Panc1 (cell line): ENCODE data around the gene RORC. TPM values are rescaled to one million over a fixed set of nuclear protein-coding genes. Genes with fewer than 3 reads are reported as not detected.
"Not testable (repeated sequence)": the region's sequence is repeated elsewhere in the genome, so short reads cannot be mapped to it uniquely, and the experiment has no call there.

Experiments
- ATAC-seq: fragments of 200-7000 bp; cut with Tn5 transposase; 2 replicates; pipeline ENCODE4 v1.9.1; 2020; ENCODE audit warnings: mild to moderate bottlenecking, moderate library complexity
- BruUV-seq: library from RNA; stranded (reverse); fragments of 400-500 nt; replicated peaks from 2 replicates; lab custom pipeline; 2021; lab: Mats Ljungman, UMichigan
- CTCF ChIA-PET: fragments of 300-600 bp; sonication (Branson Sonifier 250); formaldehyde crosslinking; loops from one replicate; lab custom pipeline; 2022; ENCODE audit warnings: antibody characterized with exemption; lab: Charles Lee
- POLR2A ChIA-PET: fragments of 300-600 bp; sonication (Branson Sonifier 250); formaldehyde crosslinking; loops from one replicate; lab custom pipeline; 2022; ENCODE audit warnings: antibody characterized with exemption; lab: Charles Lee
- DNase-seq: peaks from one replicate; pipeline ENCODE4 v3.0.0-alpha.2; 2010; ENCODE audit warnings: low read depth, low spot score
- H3K27ac ChIP-seq: 2 replicates; pipeline ENCODE4 v1.5.1; 2011; ENCODE audit warnings: mild to moderate bottlenecking, low read length, inconsistent platforms
- H3K27me3 ChIP-seq: fragments of 200-500 bp; sonication (Bioruptor generic); 2 replicates; pipeline ENCODE4 v1.6.0; 2014; ENCODE audit warnings: low read length, inconsistent platforms; ENCODE audit not compliant: control insufficient read depth, insufficient read depth
- H3K36me3 ChIP-seq: fragments of 200-500 bp; sonication (Bioruptor generic); 2 replicates; pipeline ENCODE4 v1.5.1; 2014; ENCODE audit warnings: inconsistent platforms, mild to moderate bottlenecking, low read length, moderate library complexity; ENCODE audit not compliant: control insufficient read depth, insufficient read depth
- H3K4me1 ChIP-seq: 2 replicates; pipeline ENCODE4 v1.5.1; 2011; ENCODE audit warnings: inconsistent platforms, mild to moderate bottlenecking, low read length, moderate library complexity; ENCODE audit not compliant: control insufficient read depth, insufficient read depth
- H3K4me3 ChIP-seq, 2 experiments: 2 replicates each; pipeline ENCODE4 v1.5.1; 2011 to 2012; ENCODE audit warnings: low read depth in 2 of 2, low read length in 2 of 2, mild to moderate bottlenecking in 2 of 2, inconsistent platforms in 1 of 2, moderate library complexity in 1 of 2
- H3K9me3 ChIP-seq: fragments of 200-500 bp; sonication (Bioruptor generic); 2 replicates; pipeline ENCODE4 v1.5.1; 2014; ENCODE audit warnings: low read depth, mild to moderate bottlenecking, inconsistent platforms, low read length, moderate library complexity; ENCODE audit not compliant: control insufficient read depth, insufficient read depth
- POLR2AphosphoS5 ChIP-seq: IDR thresholded peaks from 2 replicates; pipeline ENCODE4 v1.6.1; 2012; ENCODE audit warnings: mild to moderate bottlenecking, low read depth, low read length, moderate library complexity
- SIN3A ChIP-seq: IDR thresholded peaks from 2 replicates; pipeline ENCODE4 v1.6.1; 2012; ENCODE audit warnings: low read depth, mild to moderate bottlenecking, low read length, moderate library complexity, borderline replicate concordance; ENCODE audit not compliant: insufficient read depth
- TCF7L2 ChIP-seq: IDR thresholded peaks from 2 replicates; pipeline ENCODE4 v1.6.1; 2011; ENCODE audit warnings: mild to moderate bottlenecking, low read depth, low read length, inconsistent platforms
- in situ Hi-C: cut with HindIII; loops from 2 replicates; pipeline ENCODE4 v1.10.0; 2016; ENCODE audit warnings: low sequenced_read_pairs, low pct_unique_long_range_greater_than_20kb
- intact Hi-C: fragments of 100-400 bp; cut with micrococcal nuclease; formaldehyde crosslinking; loops from one replicate; pipeline ENCODE4 v1.10.0; 2022; ENCODE audit not compliant: unreplicated experiment
- total RNA-seq: library from RNA; stranded (reverse); gene quantifications from one replicate; pipeline ENCODE4 v1.2.1, GENCODE V29; 2021; ENCODE audit not compliant: unreplicated experiment
- TF ChIP-seq, protein P1 (sequence below): fragments of 450-650 bp; IDR thresholded peaks from 2 replicates; pipeline ENCODE4 v1.5.1; 2017; ENCODE audit warnings: mild to moderate bottlenecking
- TF ChIP-seq, protein P2 (sequence below), 2 experiments: IDR thresholded peaks; 2 replicates each; pipeline ENCODE4 v1.6.1; 2011 to 2012; ENCODE audit warnings: low read depth in 2 of 2, control low read depth in 1 of 2, low read length in 1 of 2, mild to moderate bottlenecking in 1 of 2, moderate library complexity in 1 of 2; ENCODE audit not compliant: insufficient read depth in 1 of 2

Gene RORC
- total RNA-seq, 1 experiment from 2014 or later, result not detected

DNA sequence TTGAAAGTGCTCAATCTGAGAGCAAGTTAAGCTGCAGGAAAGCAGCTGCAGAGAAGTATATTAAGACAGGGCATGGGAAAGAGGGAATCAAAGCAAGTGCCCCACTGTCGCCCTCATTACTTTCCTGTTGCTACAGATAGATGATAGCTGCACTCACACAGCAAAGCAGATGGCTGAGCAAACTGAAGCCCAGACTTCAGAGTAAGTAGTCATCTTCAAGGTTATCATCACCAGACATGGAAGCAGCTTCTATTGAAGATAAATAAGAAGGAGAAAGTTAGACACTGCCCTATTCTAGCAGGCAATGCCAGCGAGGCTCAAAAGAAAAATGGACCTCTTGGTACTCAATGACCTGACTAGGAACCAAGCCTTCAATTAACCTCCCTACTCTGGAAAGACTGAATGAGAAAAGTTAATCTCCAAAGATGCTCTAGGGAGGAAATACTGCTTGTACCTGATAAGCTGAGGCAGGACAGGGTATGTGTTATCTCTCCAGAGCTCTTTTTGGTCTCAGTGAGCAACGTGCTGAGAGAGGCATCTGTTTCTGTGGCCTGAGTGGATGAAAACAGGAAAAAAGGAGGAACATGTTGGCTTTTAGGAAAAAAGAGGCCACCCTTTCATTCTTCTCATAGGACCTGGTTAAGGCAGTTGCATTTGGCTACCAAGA, 57.2 kb downstream of the RORC start:
- CTCF ChIA-PET, result no interaction called here

DNA sequence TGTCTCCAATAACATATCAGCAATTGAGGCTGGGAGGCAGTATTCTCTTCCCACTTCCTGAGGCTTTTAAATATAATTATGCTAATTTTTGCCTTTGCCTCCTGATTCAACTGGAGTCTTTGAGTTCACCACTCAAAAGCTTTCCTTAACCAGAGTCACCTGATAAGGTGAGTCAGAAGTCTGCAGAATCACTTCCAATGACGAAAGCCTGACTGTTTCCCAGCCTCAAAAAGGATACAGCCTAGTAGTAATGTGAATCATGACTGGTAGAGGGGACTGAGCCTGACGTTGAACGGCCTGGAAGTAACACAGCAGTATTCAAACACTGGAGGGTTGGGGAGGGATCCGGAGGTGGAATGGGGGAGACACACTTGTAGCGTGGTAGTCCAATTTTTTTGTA, 57.9 kb downstream of the RORC start:
- DNase-seq, result no peak
- ChIA-PET POLR2A (no interaction called here), CTCF (no interaction called here)
- ATAC-seq, result no peak
- in situ Hi-C loops (no loop called here), intact Hi-C loops (no loop called here)
- no peak overlapping the region for H3K27ac ChIP-seq
- no peaks in the 10 kb centered on the region for H3K36me3 ChIP-seq
- H3K9me3 ChIP-seq, result no peaks in the 10 kb centered on the region
- TF ChIP-seq, protein P1, sequence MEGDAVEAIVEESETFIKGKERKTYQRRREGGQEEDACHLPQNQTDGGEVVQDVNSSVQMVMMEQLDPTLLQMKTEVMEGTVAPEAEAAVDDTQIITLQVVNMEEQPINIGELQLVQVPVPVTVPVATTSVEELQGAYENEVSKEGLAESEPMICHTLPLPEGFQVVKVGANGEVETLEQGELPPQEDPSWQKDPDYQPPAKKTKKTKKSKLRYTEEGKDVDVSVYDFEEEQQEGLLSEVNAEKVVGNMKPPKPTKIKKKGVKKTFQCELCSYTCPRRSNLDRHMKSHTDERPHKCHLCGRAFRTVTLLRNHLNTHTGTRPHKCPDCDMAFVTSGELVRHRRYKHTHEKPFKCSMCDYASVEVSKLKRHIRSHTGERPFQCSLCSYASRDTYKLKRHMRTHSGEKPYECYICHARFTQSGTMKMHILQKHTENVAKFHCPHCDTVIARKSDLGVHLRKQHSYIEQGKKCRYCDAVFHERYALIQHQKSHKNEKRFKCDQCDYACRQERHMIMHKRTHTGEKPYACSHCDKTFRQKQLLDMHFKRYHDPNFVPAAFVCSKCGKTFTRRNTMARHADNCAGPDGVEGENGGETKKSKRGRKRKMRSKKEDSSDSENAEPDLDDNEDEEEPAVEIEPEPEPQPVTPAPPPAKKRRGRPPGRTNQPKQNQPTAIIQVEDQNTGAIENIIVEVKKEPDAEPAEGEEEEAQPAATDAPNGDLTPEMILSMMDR, result no peak
- TF ChIP-seq, protein P2, sequence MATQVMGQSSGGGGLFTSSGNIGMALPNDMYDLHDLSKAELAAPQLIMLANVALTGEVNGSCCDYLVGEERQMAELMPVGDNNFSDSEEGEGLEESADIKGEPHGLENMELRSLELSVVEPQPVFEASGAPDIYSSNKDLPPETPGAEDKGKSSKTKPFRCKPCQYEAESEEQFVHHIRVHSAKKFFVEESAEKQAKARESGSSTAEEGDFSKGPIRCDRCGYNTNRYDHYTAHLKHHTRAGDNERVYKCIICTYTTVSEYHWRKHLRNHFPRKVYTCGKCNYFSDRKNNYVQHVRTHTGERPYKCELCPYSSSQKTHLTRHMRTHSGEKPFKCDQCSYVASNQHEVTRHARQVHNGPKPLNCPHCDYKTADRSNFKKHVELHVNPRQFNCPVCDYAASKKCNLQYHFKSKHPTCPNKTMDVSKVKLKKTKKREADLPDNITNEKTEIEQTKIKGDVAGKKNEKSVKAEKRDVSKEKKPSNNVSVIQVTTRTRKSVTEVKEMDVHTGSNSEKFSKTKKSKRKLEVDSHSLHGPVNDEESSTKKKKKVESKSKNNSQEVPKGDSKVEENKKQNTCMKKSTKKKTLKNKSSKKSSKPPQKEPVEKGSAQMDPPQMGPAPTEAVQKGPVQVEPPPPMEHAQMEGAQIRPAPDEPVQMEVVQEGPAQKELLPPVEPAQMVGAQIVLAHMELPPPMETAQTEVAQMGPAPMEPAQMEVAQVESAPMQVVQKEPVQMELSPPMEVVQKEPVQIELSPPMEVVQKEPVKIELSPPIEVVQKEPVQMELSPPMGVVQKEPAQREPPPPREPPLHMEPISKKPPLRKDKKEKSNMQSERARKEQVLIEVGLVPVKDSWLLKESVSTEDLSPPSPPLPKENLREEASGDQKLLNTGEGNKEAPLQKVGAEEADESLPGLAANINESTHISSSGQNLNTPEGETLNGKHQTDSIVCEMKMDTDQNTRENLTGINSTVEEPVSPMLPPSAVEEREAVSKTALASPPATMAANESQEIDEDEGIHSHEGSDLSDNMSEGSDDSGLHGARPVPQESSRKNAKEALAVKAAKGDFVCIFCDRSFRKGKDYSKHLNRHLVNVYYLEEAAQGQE (IDR thresholded peaks at IDR 0.05; ENCODE audit: insufficient read depth in 1 of 2, low read depth in 2 of 2, low read length in 1 of 2), result no peak
- TF ChIP-seq TCF7L2, result no peak
- TF ChIP-seq SIN3A, result no peak
- no peak for TF ChIP-seq POLR2AphosphoS5
- no peaks in the 10 kb centered on the region for H3K4me1 ChIP-seq
- no peak overlapping the region for H3K4me3 ChIP-seq
- H3K27me3 ChIP-seq, result no peaks in the 10 kb centered on the region
- TSS peak; percentile 51 for BruUV-seq

More for the DNA sequence above, 57.2 kb downstream of the RORC start:
- no peaks in the 10 kb centered on the region for H3K4me1 ChIP-seq
- ATAC-seq (no peak), DNase-seq (no peak)
- no peak overlapping the region for H3K4me3 ChIP-seq
- H3K27me3 ChIP-seq, result no peaks in the 10 kb centered on the region
- TF ChIP-seq, protein P2 (IDR thresholded peaks at IDR 0.05; ENCODE audit: insufficient read depth in 1 of 2, low read depth in 2 of 2, low read length in 1 of 2), result no peak
- no peak for TF ChIP-seq POLR2AphosphoS5
- TF ChIP-seq, protein P1, result no peak
- no peak for TF ChIP-seq TCF7L2
- no peak for TF ChIP-seq SIN3A
- POLR2A ChIA-PET, result no interaction called here
- H3K27ac ChIP-seq, result no peak overlapping the region
- BruUV-seq, result no TSS peak
- H3K9me3 ChIP-seq, result no peaks in the 10 kb centered on the region
- intact Hi-C loops (no loop called here), in situ Hi-C loops (no loop called here)
- no peaks in the 10 kb centered on the region for H3K36me3 ChIP-seq

DNA sequence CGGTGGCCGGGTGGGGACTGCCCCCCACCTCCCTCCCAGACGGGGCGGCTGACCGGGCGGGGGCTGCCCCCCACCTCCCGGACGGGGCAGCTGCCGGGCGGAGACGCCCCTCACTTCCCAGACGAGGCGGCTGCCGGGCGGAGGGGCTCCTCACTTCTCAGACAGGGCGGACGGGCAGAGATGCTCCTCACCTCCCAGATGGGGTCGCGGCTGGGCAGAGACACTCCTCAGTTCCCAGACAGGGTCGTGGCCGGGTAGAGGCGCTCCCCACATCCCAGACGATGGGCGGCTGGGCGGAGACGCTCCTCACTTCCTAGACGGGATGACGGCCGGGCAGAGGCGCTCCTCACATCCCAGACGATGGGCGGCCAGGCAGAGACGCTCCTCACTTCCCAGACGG, 62.3 kb downstream of the RORC start:
- POLR2A ChIA-PET, H3K4me1 ChIP-seq, BruUV-seq, in situ Hi-C loops, ATAC-seq, H3K36me3 ChIP-seq, H3K27me3 ChIP-seq, H3K4me3 ChIP-seq, H3K27ac ChIP-seq, CTCF ChIA-PET, intact Hi-C loops, DNase-seq, H3K9me3 ChIP-seq: not testable (repeated sequence)
